GM19035 (cell line): ENCODE data around the gene HMGCL.

Source experiments
- ATAC-seq: cut with Tn5 transposase; IDR thresholded peaks from one replicate; pipeline ENCODE4 v1.9.1; 2021; ENCODE audit not compliant: unreplicated experiment

The HMGCL gene

DNA sequence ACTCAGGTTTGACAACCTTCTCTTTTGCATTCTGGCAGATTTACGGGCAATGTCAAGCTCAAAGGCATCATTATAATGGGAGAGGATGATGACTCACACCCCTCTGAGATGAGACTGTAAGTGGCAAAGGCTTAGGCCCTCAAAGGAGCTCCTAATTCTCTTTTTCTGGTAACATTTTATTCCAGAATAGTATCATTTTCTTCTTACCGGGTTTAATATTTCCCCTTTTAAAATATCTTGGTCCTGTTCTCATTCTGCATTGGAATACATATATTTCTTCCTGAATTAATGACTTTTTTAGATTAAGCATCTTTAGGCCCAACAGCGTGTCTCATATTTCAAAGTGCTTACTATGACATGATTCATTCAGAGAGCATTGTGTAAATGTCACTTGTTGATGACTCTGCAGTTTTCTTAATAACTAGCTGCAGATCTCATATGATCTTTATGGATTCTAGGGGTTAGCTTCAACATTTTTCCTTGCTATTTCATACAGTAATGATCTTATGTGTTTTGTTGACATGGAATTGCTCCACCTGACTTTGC lies 45.3 kb downstream of the HMGCL start:
- no peak for ATAC-seq

DNA sequence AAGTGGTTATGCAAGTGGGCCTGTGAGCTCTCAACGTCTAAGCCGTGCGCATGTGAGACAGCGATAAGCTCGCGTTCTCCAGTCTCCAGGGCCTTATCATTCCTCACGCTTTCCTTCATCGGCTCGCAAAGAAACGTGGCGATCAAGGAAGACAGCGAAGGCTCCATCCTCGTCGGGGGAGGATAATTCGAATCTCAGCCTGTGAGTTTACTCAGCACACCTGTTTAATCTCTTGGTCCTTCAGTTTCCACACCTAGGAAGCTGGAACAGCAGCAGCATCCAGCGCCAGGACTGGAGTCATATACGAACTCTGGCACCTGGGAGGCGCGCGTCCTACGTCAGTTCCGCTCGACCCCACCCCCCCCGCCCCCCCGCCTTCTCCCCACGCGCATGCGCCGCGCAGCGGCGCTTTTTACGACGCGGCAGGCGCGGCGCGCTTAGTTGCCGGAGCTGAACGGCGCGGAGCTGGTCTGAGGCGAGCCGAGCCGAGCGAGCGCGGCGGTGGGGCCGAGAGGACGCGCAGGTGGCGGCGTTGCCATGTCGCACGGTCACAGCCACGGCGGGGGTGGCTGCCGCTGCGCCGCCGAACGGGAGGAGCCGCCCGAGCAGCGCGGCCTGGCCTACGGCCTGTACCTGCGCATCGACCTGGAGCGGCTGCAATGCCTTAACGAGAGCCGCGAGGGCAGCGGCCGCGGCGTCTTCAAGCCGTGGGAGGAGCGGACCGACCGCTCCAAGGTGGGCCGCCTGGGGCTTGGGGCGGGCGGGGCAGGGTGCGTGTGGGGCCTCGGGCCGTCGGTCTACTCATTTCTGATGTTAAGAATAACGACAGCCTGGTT lies 47.0 kb downstream of the HMGCL start, which contains the start of gene PITHD1:
Gene PITHD1 (plus strand): TSS at position 440 of the 836 bp plus-strand sequence. CDS start 98 bp downstream, at position 538.
- peak; percentile 84 for ATAC-seq

DNA sequence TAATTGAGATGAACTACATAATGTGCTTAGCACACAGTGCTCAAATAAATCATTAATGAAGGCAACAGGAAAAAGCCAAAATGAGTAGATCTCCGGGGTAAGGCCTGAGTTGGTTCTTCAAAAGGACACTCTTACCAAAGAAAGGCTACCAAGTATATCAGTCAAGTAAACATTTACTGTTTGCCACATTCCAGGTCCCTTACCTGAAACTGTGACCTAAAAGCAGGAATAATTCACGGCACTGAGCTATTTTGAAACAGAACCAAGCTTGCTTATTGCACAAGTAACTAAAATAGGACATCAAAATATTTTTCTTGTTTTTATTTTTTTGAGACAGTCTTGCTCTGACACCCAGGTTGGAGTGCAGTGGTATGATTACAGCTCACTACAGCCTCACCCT lies 49.0 kb downstream of the HMGCL start:
- ATAC-seq = no peak

DNA sequence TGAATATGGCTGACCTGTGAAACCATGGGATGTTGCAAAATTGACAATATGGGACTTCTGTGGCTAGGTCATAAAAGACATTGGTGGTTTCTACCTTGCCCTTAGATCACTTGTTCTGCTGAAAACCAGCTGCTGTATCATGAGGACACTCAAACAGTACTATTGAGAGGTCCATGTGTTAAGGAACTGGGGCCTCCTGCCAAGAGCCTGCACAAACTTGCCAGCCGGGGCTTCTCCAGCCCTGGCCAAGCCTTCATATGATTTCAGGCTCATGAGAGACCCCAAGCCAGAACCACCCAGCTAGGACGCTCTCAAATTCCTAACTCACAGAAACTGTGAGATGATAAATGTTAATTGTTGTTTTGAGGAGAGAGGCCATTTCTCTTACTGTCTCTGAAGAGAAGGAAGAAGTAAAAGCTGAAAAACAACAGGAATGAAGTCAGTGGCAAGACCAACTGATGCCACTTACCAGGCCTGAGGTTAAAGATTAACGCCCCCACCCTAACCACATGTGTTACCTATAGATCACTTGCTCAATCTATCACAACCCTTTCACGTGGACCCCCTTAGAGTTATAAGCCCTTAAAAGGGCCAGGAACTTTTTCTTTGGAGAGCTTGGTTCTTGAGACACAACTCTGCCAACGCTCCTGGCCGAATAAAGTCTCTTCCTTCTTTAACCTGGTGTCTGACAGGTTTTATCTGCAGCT lies 50.9 kb downstream of the HMGCL start:
- ATAC-seq = no peak

DNA sequence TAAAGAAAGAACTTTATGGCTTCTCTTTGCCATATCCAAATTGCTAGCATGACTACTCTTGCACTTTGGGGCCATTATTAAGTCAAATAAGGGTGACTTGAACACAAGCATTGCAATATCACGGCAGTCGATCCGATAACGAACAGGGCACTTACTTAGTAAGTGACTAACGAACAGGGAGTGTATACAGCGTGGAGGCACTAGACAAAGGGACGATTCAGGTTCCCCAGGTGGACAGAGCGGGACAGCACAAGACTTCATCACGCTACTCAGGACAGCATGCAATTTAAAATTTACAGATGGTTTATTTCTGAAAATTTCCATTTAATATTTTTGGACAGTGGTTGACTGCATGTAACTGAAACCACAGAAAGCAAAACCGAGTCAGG lies 52.4 kb downstream of the HMGCL start:
- ATAC-seq = no peak

DNA sequence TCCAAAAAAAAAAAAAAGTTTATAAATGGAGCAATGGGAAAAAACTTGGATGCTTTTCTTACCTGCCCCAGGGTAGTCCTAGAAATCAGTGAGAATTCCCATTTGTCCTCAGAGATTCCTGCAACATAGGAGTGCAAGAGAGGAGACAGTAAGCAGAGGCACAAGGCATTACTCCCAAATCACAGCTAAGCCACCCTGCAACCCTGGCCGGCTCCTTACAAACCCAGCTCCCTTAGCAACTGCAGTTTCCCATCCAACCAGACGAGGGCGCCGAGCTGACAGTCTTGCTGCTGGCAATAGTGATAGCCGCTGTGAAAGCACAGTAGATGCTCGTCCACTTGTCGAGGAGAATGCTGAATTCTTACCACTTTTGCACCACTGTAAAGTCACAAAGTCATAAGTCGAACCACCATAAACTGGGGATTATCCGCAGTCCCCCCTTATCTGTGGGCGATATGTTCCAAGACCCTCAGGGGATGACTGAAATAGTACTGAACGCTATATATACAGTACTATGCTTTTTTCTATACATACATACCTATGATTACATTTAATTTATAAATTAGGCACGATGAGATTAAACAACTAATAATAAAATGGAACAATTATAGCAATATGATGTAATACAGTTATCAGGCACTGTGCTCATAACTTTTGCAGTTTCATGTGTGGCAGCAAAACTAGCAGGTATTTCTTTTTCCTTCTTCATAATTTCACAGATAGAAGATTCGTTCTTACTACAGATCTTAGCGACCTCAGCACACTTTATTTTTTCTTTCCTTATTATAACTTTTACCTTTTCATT lies 53.0 kb downstream of the HMGCL start:
- ATAC-seq = no peak

DNA sequence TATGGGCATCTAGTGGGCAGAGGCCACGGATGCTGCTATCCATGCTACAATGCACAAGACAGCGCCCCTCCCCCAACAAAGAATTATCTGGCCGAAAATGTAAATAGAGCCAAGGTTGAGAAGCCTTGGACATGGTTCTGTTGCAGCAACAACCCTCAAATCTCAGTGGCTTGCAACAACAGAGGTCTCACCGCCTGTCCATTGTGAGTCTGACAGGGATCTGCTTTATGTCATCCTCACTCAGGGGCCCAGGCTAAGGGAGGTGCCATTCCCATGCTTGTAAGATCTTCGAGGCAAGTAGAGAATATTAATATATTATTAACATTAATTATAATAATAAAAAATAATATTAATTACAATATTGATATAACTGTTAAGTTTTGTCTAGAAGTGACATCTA lies 56.5 kb downstream of the HMGCL start:
- no peak for ATAC-seq

DNA sequence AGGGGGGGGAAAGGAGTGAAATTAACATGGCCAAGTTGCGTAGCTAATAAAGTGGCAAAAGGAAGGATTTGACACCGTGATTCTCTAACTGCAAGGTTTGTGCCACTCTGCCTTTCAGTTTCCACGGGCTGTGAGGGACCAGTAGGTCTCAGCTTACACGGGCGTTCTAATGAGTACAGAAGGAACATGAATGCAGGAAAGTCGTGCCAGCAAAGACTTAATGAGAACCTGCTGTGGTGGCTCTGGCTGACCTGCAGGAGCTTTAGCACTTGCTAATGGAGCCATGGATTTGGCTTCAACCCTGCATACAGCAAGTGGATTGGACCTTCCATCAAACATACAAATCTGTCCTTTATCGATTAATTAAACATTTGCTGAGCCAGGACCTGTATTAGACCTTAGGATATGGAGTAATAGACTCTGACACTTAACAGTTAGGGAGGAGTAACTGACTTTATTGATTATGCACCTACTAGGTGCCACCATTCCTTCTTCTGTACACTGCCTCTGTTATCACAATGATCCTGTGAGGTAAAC lies 62.1 kb downstream of the HMGCL start:
- no peak for ATAC-seq

DNA sequence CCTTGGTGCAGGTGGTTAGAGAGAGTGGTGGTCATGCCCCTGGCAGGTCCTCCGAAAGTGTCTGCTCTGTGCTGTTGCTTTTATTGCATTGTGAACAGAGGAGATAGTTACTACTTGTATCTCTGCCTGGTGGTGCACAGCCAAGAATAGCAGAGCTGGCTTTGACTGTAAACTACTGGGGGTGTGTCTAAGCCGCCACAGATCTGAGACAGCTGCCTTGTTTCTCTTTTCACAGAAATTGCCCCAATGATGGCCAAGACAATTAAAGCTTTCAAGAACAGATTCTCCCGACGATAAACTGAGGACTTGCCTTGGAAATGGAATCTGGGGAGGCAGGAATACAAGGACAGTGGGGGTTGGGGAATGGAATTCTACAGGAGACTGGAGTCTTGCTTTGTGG lies 66.0 kb downstream of the HMGCL start:
- ATAC-seq = no peak

DNA sequence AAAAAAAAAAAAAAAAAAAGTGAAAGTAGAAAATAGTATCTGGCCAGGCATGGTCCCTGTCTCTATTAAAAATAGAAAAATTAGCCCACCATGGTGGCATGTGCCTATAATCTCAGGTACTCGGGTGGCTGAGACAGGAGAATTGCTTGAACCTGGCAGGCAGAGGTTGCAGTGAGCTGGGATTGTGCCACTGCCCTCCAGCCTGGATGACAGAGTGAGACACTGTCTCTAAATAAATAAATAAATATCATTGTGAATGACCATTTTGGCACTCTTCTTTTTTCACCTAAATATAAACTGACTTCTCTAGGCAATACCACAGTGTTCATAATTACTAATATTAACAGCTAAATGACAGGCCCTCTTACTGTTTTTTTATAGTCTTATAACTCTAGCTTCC lies 67.4 kb downstream of the HMGCL start:
- ATAC-seq = no peak

DNA sequence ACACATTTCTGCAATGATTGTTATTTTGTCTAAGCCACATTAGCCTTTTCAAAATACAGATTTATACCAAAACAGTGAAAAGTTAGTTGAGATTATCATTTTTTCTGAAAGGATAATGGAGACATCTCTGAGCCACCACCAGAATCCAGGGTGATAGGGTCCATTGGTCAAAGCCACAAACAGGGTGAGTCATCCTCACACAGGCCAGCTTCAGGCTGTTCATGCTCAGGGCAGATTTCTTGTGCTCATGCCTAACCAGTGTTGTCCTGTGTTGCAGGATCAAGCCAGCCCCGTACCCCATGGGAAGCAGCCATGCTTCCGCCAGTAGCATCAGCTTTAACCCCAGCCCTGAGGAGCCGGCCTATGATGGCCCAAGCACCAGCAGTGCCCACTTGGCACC lies 68.6 kb downstream of the HMGCL start:
- no peak for ATAC-seq

DNA sequence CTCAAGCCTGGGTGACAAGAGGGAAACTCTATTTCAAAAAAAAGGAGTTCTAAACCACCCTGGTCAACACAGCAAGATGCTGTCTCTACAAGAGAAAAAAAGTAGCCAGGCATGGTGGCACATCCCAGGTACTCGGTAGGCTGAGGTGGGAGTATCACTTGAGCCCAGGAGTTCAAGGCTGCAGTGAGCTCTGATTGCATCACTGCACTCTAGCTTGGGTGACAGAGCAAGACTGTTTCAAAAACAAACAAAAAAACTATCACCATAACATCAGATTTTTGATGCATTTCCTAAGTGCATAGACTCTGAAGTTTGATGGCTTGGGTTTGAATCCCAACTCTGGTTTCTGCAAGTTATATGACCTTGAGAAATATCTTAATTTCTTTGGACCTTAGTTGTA lies 72.3 kb downstream of the HMGCL start:
- ATAC-seq = no peak
